Natural killer cell (primary cell): Measurements from ENCODE around the gene DNM2. TPM values are rescaled to one million over a fixed set of nuclear protein-coding genes. Genes with fewer than 3 reads are reported as not detected.

Experiments used
- ATAC-seq, 3 donors: fragments of 150-1000 bp in 2 of 3; fragments of 200-7000 bp in 1 of 3; cut with Tn5 transposase; 1 replicate in 1 of 3; 2 replicates in 2 of 3; pipeline ENCODE4 v1.10.0; 2021; ENCODE audit warnings: mild to moderate bottlenecking in 2 of 3, moderate library complexity in 2 of 3
- DNase-seq, 2 donors: peaks; one replicate each; pipeline versions ENCODE4 v3.0.0 to v3.0.0-alpha.2; 2013 to 2021; ENCODE audit warnings: mixed read lengths in 1 of 2
- H3K27ac ChIP-seq: one replicate; pipeline ENCODE4 v1.5.1; 2013; ENCODE audit warnings: mild to moderate bottlenecking, low read length
- H3K27me3 ChIP-seq: one replicate; pipeline ENCODE4 v1.6.1; 2013; ENCODE audit warnings: low read length; ENCODE audit not compliant: control insufficient read depth, insufficient read depth
- H3K36me3 ChIP-seq: one replicate; pipeline ENCODE4 v1.6.1; 2013; ENCODE audit warnings: low read length; ENCODE audit not compliant: control insufficient read depth, insufficient read depth
- H3K4me1 ChIP-seq: one replicate; pipeline ENCODE4 v1.6.1; 2013; ENCODE audit warnings: low read length; ENCODE audit not compliant: control insufficient read depth, insufficient read depth
- H3K4me3 ChIP-seq: one replicate; pipeline ENCODE4 v1.5.1; 2013; ENCODE audit warnings: low read length
- H3K9me3 ChIP-seq: one replicate; pipeline ENCODE4 v1.6.1; 2013; ENCODE audit warnings: low read length; ENCODE audit not compliant: control insufficient read depth, insufficient read depth
- H3K27ac Mint-ChIP-seq, 2 donors: one replicate each; pipeline ENCODE4 v1.8.0; 2022; ENCODE audit warnings: mild to moderate bottlenecking in 2 of 2, mixed read lengths in 2 of 2, moderate library complexity in 1 of 2
- H3K27me3 Mint-ChIP-seq, 2 donors: one replicate each; pipeline ENCODE4 v1.8.0; 2022; ENCODE audit warnings: low read depth in 2 of 2, mixed read lengths in 2 of 2
- H3K36me3 Mint-ChIP-seq: one replicate; pipeline ENCODE4 v1.8.0; 2022; ENCODE audit warnings: mixed read lengths
- H3K4me1 Mint-ChIP-seq, 2 donors: one replicate each; pipeline ENCODE4 v1.8.0; 2022; ENCODE audit warnings: mixed read lengths in 2 of 2
- H3K4me3 Mint-ChIP-seq: one replicate; pipeline ENCODE4 v1.8.0; 2022; ENCODE audit warnings: mild to moderate bottlenecking, moderate library complexity, mixed read lengths
- H3K9me3 Mint-ChIP-seq, 2 donors: one replicate each; pipeline ENCODE4 v1.8.0; 2022; ENCODE audit warnings: mixed read lengths in 2 of 2
- CTCF ChIP-seq: fragments of 200-600 bp; IDR thresholded peaks from one replicate; pipeline ENCODE4 v1.8.0; 2022; ENCODE audit warnings: antibody characterized with exemption
- WGBS: methylation state at CpG from one replicate; pipeline ENCODE4 v1.1.7; 2013; ENCODE audit warnings: missing lambda C conversion rate; ENCODE audit not compliant: insufficient coverage; 5-methylcytosine and 5-hydroxymethylcytosine counted together
- intact Hi-C: fragments of 100-400 bp; cut with micrococcal nuclease; formaldehyde crosslinking; loops from one replicate; pipeline ENCODE4 v1.14.2; 2022
- total RNA-seq, 4 donors: library from RNA; stranded (reverse); fragments of 120-200 nt in 1 of 4; gene quantifications; one replicate each; pipeline versions ENCODE4 v1.2.3 to v1.2.4, GENCODE V29; 2013 to 2022

Gene DNM2
- total RNA-seq, 3 donors from 2014 or later (not counting 1 experiment from before 2014, with no cell fraction given), result 419 to 491 (median 428) TPM

DNA sequence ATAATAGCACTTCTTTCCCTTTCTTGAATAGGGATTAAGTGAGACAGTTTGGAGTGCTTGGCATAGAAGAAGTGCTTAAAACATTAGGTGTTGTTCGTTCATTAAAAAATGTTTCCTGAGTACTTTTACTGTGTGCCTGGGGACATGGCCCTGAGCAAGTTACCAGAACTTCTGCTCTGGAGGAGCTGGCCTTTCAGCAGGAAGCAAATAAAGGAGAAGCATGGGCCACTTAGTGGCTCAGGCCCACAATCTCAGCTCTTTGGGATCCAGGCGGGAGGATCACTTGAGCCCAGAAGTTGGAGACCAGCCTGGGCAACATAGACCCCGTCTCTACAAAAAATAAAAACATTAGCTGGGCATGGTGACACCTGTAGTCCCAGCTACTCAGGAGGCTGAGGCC is 5.7 kb downstream of the DNM2 start:
- Histone ChIP-seq H3K9me3 (no peaks in the 10 kb centered on the region), H3K4me1 (peaks cover 62% of the 10 kb centered on the region), H3K4me3 (no peak overlapping the region), H3K36me3 (peaks cover 15% of the 10 kb centered on the region), H3K27ac (no peak overlapping the region), H3K27me3 (no peaks in the 10 kb centered on the region)
- H3K27ac Mint-ChIP-seq, result peak overlapping the region; percentile 69 to 92
- intact Hi-C loops, result no loop called here
- no peaks in the 10 kb centered on the region for H3K27me3 Mint-ChIP-seq
- H3K9me3 Mint-ChIP-seq, result no peaks in the 10 kb centered on the region
- no peak for ATAC-seq
- WGBS, result 88% methylated on average over 3 of the region's 3 CpGs
- no peak for TF ChIP-seq CTCF
- no peaks in the 10 kb centered on the region for H3K36me3 Mint-ChIP-seq
- no peak overlapping the region for H3K4me3 Mint-ChIP-seq
- H3K4me1 Mint-ChIP-seq, result peaks cover 44 to 67% of the 10 kb centered on the region in 2 donors
- no peak for DNase-seq

- no peak for DNase-seq
- intact Hi-C loops, result no loop called here
- 87% methylated on average over 12 of the region's 12 CpGs for WGBS
- Histone ChIP-seq H3K9me3 (no peaks in the 10 kb centered on the region), H3K4me3 (no peak overlapping the region), H3K36me3 (peaks cover 15% of the 10 kb centered on the region), H3K27ac (no peak overlapping the region), H3K4me1 (peaks cover 58% of the 10 kb centered on the region), H3K27me3 (no peaks in the 10 kb centered on the region)
- no peak overlapping the region for H3K4me3 Mint-ChIP-seq
- H3K36me3 Mint-ChIP-seq, result no peaks in the 10 kb centered on the region
- no peaks in the 10 kb centered on the region for H3K27me3 Mint-ChIP-seq
- no peak for TF ChIP-seq CTCF
- no peaks in the 10 kb centered on the region for H3K9me3 Mint-ChIP-seq
- no peak for ATAC-seq
- H3K4me1 Mint-ChIP-seq, result peaks cover 39 to 61% of the 10 kb centered on the region in 2 donors
- peak overlapping the region; percentile 69 to 92 for H3K27ac Mint-ChIP-seq
These were observed 6.7 kb downstream of the DNM2 start for GRCh38 chr19:10724573-10725071.

DNA sequence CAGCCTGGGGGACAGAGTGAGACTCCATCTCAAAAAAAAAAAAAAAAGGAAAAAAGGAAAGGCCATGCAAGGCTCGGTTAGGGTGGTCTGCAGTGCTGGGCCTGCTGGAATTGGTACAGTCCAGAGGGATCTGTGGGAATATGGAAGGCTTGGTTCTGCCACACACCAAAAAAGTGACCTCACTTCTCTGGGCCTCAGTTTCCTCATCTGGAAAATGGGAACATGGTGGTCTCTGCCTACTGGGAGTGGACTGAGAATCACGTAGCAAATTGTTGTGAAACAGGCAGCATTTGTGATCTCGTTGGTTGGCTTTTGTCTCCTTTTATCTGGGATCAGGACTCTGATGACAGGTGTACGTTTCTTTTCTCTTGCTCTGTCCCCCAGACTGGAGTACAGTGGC is 7.5 kb downstream of the DNM2 start:
- peaks cover 58% of the 10 kb centered on the region for H3K4me1 ChIP-seq
- Mint-ChIP-seq H3K27me3 (no peaks in the 10 kb centered on the region), H3K4me1 (peaks cover 36 to 53% of the 10 kb centered on the region in 2 donors), H3K36me3 (no peaks in the 10 kb centered on the region), H3K9me3 (no peaks in the 10 kb centered on the region), H3K27ac (peak overlapping the region; percentile 69 to 92), H3K4me3 (no peak overlapping the region)
- no peak overlapping the region for H3K4me3 ChIP-seq
- H3K27me3 ChIP-seq, result no peaks in the 10 kb centered on the region
- H3K27ac ChIP-seq, result no peak overlapping the region
- peaks cover 13% of the 10 kb centered on the region for H3K36me3 ChIP-seq
- ATAC-seq (no peak), DNase-seq (no peak)
- intact Hi-C loops, result no loop called here
- H3K9me3 ChIP-seq, result no peaks in the 10 kb centered on the region
- 83% methylated on average over 4 of the region's 4 CpGs for WGBS
- TF ChIP-seq CTCF, result no peak

DNA sequence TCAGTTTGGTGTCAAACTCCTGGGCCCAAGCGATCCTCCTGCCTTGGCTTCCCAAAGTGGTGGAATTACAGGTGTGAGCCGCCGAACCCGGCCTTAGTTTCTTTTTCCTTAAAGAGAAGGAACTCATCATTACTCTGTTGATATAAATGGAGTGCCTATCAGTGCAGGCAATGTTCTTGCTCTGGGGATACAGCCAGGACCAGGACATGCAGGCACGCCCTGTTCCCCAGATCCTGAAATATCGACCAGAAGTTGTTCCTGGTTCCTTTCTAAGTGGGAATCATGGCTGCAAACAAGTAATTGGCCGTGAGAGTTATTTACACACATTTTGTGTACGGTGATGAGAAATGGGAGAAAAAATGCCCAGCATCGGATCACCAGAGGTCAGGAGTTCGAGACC is 8.4 kb downstream of the DNM2 start:
- H3K4me1 ChIP-seq, result peaks cover 58% of the 10 kb centered on the region
- Mint-ChIP-seq H3K27ac (peak overlapping the region in 1 of 2 donors; percentile 99), H3K4me1 (peaks cover 33 to 46% of the 10 kb centered on the region in 2 donors)

More for the DNA sequence above, 8.4 kb downstream of the DNM2 start:
- DNase-seq (no peak), ATAC-seq (no peak)
- H3K4me3 ChIP-seq, result no peak overlapping the region
- intact Hi-C loops, result no loop called here
- H3K36me3 ChIP-seq, result peaks cover 10% of the 10 kb centered on the region
- WGBS, result 98% methylated on average over 10 of the region's 10 CpGs
- Mint-ChIP-seq H3K9me3 (no peaks in the 10 kb centered on the region), H3K4me3 (no peak overlapping the region), H3K36me3 (no peaks in the 10 kb centered on the region), H3K27me3 (no peaks in the 10 kb centered on the region)
- no peak for TF ChIP-seq CTCF
- H3K27ac ChIP-seq, result no peak overlapping the region
- H3K9me3 ChIP-seq, result no peaks in the 10 kb centered on the region
- H3K27me3 ChIP-seq, result no peaks in the 10 kb centered on the region
